Sigmoid colon (tissue), 7 donors: Measurements from ENCODE around the gene MEF2A. TPM values are rescaled to one million over a fixed set of nuclear protein-coding genes. Genes with fewer than 3 reads are reported as not detected.

Source experiments
- DNase-seq: peaks from one replicate; pipeline ENCODE4 v3.0.0-alpha.2; 2019
- H3K27ac ChIP-seq, 4 donors: fragments of 200-600 bp; sonication (generic); one replicate each; pipeline ENCODE4 v1.5.1; 2016 to 2019; ENCODE audit warnings: mild to moderate bottlenecking in 1 of 4
- H3K27me3 ChIP-seq, 3 donors: fragments of 200-600 bp; sonication (generic); one replicate each; pipeline ENCODE4 v1.5.1; 2019; ENCODE audit warnings: mild to moderate bottlenecking in 1 of 3
- H3K36me3 ChIP-seq, 4 donors: fragments of 200-600 bp; sonication (generic); one replicate each; pipeline ENCODE4 v1.5.1; 2016 to 2019
- H3K4me1 ChIP-seq, 4 donors: fragments of 200-600 bp; sonication (generic); one replicate each; pipeline ENCODE4 v1.5.1; 2017 to 2019
- H3K4me3 ChIP-seq, 4 donors: fragments of 200-600 bp; sonication (generic); one replicate each; pipeline ENCODE4 v1.5.1; 2017 to 2019; ENCODE audit warnings: mild to moderate bottlenecking in 2 of 4, moderate library complexity in 1 of 4
- H3K9me3 ChIP-seq, 4 donors: fragments of 200-600 bp in 3 of 4; sonication (generic) in 3 of 4; one replicate each; pipeline versions ENCODE4 v1.5.1 to v1.6.1; 2013 to 2019
- EP300 ChIP-seq, 4 donors: sonication (generic); formaldehyde crosslinking; IDR thresholded peaks; one replicate each; pipeline ENCODE4 v1.6.1; 2017; ENCODE audit warnings: antibody characterized with exemption in 4 of 4
- POLR2A ChIP-seq, 2 donors: fragments of 450-650 bp; IDR thresholded peaks; one replicate each; pipeline ENCODE4 v1.6.1; 2016; ENCODE audit warnings: antibody characterized with exemption in 2 of 2, mild to moderate bottlenecking in 2 of 2, moderate library complexity in 2 of 2
- POLR2AphosphoS5 ChIP-seq, 4 donors: sonication (generic); formaldehyde crosslinking; IDR thresholded peaks; one replicate each; pipeline ENCODE4 v1.6.1; 2017; ENCODE audit warnings: antibody characterized with exemption in 4 of 4
- WGBS, 2 donors: extraction: QIAGEN DNeasy Blood & Tissue Kit; methylation state at CpG; one replicate each; pipeline ENCODE4 v1.1.7; 2013; 5-methylcytosine and 5-hydroxymethylcytosine counted together
- intact Hi-C: fragments of 100-400 bp; cut with DNase I; formaldehyde crosslinking; loops from one replicate; pipeline ENCODE4 v1.15.1; 2023
- polyA plus RNA-seq, 3 donors: library from polyadenylated mRNA; stranded (reverse); fragments of 200-250 nt; gene quantifications; one replicate each; pipeline ENCODE4 v1.2.3, GENCODE V29; 2013
- total RNA-seq, 4 donors: library from RNA; depleted of rRNA; stranded (reverse); fragments of >200 nt; gene quantifications; one replicate each; pipeline ENCODE4 v1.1.0, GENCODE V29; 2016
- TF ChIP-seq, protein P1 (sequence below), 4 experiments: fragments of 450-650 bp in 3 of 4; fragments of 200-600 bp in 1 of 4; IDR thresholded peaks; one replicate each; pipeline ENCODE4 v1.5.1; 2016 to 2019; ENCODE audit warnings: antibody characterized with exemption in 4 of 4, mild to moderate bottlenecking in 3 of 4, moderate library complexity in 2 of 4
- donor health status: healthy with polysubstance abuse.
- donor health status: Bipolar disorder and iron deficiency.
- donor health status: healthy.

The MEF2A gene
- total and polyA plus RNA-seq, 7 donors, result 11.6 to 123 (median 78.8) TPM

GRCh38 chr15:99616773-99617342 is 51.1 kb downstream of the MEF2A start:
- Histone ChIP-seq H3K4me1 (peaks cover 0 to 75% (median 61%) of the 10 kb centered on the region in 4 donors), H3K27me3 (no peaks in the 10 kb centered on the region), H3K27ac (peak overlapping the region in 2 of 4 donors; percentile 18 to 31), H3K9me3 (no peaks in the 10 kb centered on the region), H3K4me3 (no peak overlapping the region), H3K36me3 (no peaks in the 10 kb centered on the region)
- 89 to 90% methylated on average over 3 of the region's 3 CpGs for WGBS, 2 donors
- DNase-seq, result no peak
- TF ChIP-seq EP300 (IDR thresholded peaks at IDR 0.05) (no peak), POLR2AphosphoS5 (IDR thresholded peaks at IDR 0.05) (no peak), POLR2A (IDR thresholded peaks at IDR 0.05) (no peak)
- TF ChIP-seq, protein P1, sequence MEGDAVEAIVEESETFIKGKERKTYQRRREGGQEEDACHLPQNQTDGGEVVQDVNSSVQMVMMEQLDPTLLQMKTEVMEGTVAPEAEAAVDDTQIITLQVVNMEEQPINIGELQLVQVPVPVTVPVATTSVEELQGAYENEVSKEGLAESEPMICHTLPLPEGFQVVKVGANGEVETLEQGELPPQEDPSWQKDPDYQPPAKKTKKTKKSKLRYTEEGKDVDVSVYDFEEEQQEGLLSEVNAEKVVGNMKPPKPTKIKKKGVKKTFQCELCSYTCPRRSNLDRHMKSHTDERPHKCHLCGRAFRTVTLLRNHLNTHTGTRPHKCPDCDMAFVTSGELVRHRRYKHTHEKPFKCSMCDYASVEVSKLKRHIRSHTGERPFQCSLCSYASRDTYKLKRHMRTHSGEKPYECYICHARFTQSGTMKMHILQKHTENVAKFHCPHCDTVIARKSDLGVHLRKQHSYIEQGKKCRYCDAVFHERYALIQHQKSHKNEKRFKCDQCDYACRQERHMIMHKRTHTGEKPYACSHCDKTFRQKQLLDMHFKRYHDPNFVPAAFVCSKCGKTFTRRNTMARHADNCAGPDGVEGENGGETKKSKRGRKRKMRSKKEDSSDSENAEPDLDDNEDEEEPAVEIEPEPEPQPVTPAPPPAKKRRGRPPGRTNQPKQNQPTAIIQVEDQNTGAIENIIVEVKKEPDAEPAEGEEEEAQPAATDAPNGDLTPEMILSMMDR (IDR thresholded peaks at IDR 0.05), result no peak
- intact Hi-C loops, result loop anchor here (5.0 kb wide), 1 partner anchor 50 kb away; the partner anchor contains the start of gene MEF2A

DNA sequence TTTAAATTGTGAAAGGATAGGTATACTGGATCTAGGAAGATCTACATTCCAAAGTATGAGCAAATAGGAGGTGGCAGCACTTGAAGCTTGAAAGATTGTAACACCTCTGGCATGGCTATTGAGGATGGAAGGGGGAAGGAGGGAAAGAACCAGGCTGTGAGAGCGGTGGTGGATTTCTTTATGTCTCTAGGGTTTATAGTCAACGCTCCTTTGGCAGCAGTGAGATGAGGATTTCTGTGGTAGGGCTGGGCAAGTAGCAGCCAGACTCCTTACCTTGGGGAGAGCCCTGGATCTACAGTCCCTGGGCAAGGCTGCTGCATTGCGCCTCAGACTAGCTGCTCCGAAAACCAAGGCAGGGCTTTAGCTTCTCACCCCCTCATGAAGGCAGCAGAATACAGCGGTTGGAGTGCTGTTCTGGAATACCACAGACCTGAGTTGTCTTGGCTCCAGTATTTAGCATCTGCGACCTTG is 53.2 kb downstream of the MEF2A start:
- Histone ChIP-seq H3K27ac (peak overlapping the region in 3 of 4 donors; percentile 32 to 72 (median 66)), H3K36me3 (no peaks in the 10 kb centered on the region), H3K27me3 (no peaks in the 10 kb centered on the region), H3K9me3 (no peaks in the 10 kb centered on the region), H3K4me3 (no peak overlapping the region), H3K4me1 (peaks cover 0 to 61% (median 51%) of the 10 kb centered on the region in 4 donors)
- intact Hi-C loops, result loop anchor here (5.0 kb wide), 1 partner anchor 52 kb away; the partner anchor contains the start of gene MEF2A
- 91 to 92% methylated on average over 6 of the region's 6 CpGs for WGBS, 2 donors
- no peak for TF ChIP-seq POLR2A (IDR thresholded peaks at IDR 0.05)
- TF ChIP-seq EP300 (IDR thresholded peaks at IDR 0.05), result no peak
- TF ChIP-seq POLR2AphosphoS5 (IDR thresholded peaks at IDR 0.05), result no peak
- TF ChIP-seq, protein P1 (IDR thresholded peaks at IDR 0.05), result no peak
- DNase-seq, result no peak

GRCh38 chr15:99619712-99620111 is 53.9 kb downstream of the MEF2A start:
- intact Hi-C loops, result loop anchor here (5.0 kb wide), 1 partner anchor 52 kb away; the partner anchor contains the start of gene MEF2A
- Histone ChIP-seq H3K9me3 (no peaks in the 10 kb centered on the region), H3K27ac (peak overlapping the region in 3 of 4 donors; percentile 32 to 72 (median 66)), H3K27me3 (no peaks in the 10 kb centered on the region), H3K4me3 (no peak overlapping the region), H3K36me3 (no peaks in the 10 kb centered on the region), H3K4me1 (peaks cover 0 to 54% (median 44%) of the 10 kb centered on the region in 4 donors)
- TF ChIP-seq POLR2AphosphoS5 (IDR thresholded peaks at IDR 0.05), result no peak
- no peak for TF ChIP-seq POLR2A (IDR thresholded peaks at IDR 0.05)
- TF ChIP-seq EP300 (IDR thresholded peaks at IDR 0.05), result no peak
- TF ChIP-seq, protein P1 (IDR thresholded peaks at IDR 0.05), result no peak
- no peak for DNase-seq
- 84 to 88% methylated on average over 2 of the region's 2 CpGs for WGBS, 2 donors

GRCh38 chr15:99620178-99620577 is 54.4 kb downstream of the MEF2A start:
- no peaks in the 10 kb centered on the region for H3K27me3 ChIP-seq
- H3K9me3 ChIP-seq, result no peaks in the 10 kb centered on the region
- no peaks in the 10 kb centered on the region for H3K36me3 ChIP-seq
- WGBS, 2 donors, result 83 to 84% methylated on average over 6 of the region's 6 CpGs
- intact Hi-C loops, result no loop called here
- peaks cover 0 to 49% (median 39%) of the 10 kb centered on the region in 4 donors for H3K4me1 ChIP-seq
- H3K27ac ChIP-seq, result peak overlapping the region in 2 of 4 donors; percentile 66 to 72
- DNase-seq, result no peak
- no peak overlapping the region for H3K4me3 ChIP-seq
- TF ChIP-seq, protein P1 (IDR thresholded peaks at IDR 0.05), result no peak
- no peak for TF ChIP-seq POLR2AphosphoS5 (IDR thresholded peaks at IDR 0.05)
- no peak for TF ChIP-seq EP300 (IDR thresholded peaks at IDR 0.05)
- no peak for TF ChIP-seq POLR2A (IDR thresholded peaks at IDR 0.05)
